Measurements from ENCODE around the gene CDO1.

DNA sequence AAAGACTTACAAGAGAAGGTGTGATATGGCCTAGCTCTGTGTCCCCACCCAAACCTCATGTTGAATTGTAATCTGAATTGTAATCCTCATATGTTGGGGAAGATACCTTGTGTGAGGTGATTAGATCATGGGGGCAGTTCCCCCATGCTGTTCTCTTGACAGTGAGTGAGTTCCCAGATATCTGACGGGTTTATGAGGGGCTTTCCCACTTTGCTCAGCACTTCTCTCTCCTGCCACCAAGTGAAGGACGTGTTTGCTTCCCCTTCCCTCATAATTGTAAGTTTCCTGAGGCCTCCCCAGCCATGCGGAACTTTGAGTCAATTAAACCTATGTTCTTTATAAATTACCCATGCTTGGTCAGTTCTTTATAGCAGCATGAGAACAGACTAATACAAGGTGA, 49.0 kb downstream of the CDO1 start:
- no peak for TF ChIP-seq CTCF (IDR thresholded peaks at IDR 0.05)
- no peak for TF ChIP-seq ZFP36 (IDR thresholded peaks at IDR 0.05; ENCODE audit: borderline replicate concordance, partially characterized antibody)
- TF ChIP-seq POLR2A (IDR thresholded peaks at IDR 0.05; ENCODE audit: low read length) = no peak

Measured in A549 (cell line).